HL-60 (cell line): ENCODE results near the gene FAM110A.

Source experiments
- DNase-seq, 2 experiments: peaks; one replicate each; pipeline ENCODE4 v3.0.0-alpha.2; 2010 to 2020; ENCODE audit warnings: low read depth in 1 of 2, low spot score in 1 of 2
- H3K27ac ChIP-seq: fragments of 250-450 bp; sonication (Bioruptor Pico); replicated peaks from 2 replicates; pipeline ENCODE4 v1.5.1; 2020; ENCODE audit warnings: mild to moderate bottlenecking, moderate library complexity
- H3K27me3 ChIP-seq: fragments of 250-450 bp; sonication (Bioruptor Pico); 2 replicates; pipeline ENCODE4 v1.5.1; 2021; ENCODE audit warnings: mild to moderate bottlenecking, moderate library complexity; ENCODE audit not compliant: insufficient read depth, poor library complexity, severe bottlenecking
- H3K4me3 ChIP-seq: replicated peaks from 2 replicates; pipeline ENCODE4 v1.5.1; 2011; ENCODE audit warnings: mild to moderate bottlenecking, control low read depth, low read length; ENCODE audit not compliant: insufficient read depth
- GABPA ChIP-seq: IDR thresholded peaks from 2 replicates; pipeline ENCODE4 v1.6.1; 2012; ENCODE audit warnings: low read depth
- POLR2AphosphoS5 ChIP-seq: IDR thresholded peaks from 2 replicates; pipeline ENCODE4 v1.6.1; 2012; ENCODE audit warnings: low read depth
- REST ChIP-seq: IDR thresholded peaks from 2 replicates; pipeline ENCODE4 v1.6.1; 2012; ENCODE audit warnings: low read depth; ENCODE audit not compliant: insufficient replicate concordance
- SPI1 ChIP-seq: IDR thresholded peaks from 2 replicates; pipeline ENCODE4 v1.6.1; 2012; ENCODE audit warnings: low read depth, mild to moderate bottlenecking, borderline replicate concordance
- TF ChIP-seq, protein P1 (sequence below): IDR thresholded peaks from one replicate; pipeline ENCODE4 v1.5.1; 2011; ENCODE audit warnings: low read length, control low read depth, inconsistent platforms; ENCODE audit not compliant: insufficient read depth

FAM110A gene

DNA sequence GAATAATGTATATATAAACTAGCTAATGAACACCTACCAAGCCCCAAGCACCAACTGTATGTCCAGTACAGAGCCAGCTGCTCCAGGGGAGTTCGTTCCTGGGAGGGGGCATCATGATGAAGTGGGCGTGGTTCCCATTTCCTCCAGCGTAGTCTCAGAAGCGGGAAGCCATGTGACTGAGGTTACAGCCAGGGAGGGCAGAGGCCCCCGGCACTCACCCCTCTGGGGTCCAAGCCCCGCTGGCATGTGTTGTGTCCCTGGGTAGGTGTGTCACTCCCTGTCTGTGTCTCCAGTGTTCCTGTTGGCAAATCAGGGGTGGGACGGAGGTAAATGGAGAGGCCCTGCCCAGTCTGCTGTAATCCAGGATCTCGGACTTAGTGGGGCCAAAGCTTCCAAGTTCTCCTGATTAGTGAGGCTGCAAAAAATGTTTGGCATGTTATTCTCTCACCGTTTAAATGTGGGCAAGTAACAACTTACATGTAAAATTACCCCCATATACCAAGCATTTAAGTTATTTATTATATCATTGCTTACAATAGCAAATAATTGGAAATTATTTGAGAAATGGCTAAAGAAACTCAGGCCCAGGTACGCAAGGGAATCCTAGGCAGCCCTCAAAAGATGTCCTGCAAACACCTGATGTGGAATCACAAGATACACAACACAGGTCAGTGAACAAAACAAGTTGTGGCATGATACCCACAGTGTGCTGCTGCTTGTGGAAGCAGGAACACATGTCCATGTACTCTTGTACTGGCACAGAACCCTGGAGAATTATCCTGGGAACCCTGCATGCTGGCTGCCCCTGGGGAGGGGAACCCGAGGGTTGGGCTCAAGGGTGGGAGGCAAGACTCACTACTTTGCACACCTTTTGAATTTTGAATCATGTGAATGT, 22.2 kb downstream of the FAM110A start:
- TF ChIP-seq SPI1: no peak
- TF ChIP-seq POLR2AphosphoS5: no peak
- TF ChIP-seq GABPA: no peak
- no peak for TF ChIP-seq REST
- TF ChIP-seq, protein P1, sequence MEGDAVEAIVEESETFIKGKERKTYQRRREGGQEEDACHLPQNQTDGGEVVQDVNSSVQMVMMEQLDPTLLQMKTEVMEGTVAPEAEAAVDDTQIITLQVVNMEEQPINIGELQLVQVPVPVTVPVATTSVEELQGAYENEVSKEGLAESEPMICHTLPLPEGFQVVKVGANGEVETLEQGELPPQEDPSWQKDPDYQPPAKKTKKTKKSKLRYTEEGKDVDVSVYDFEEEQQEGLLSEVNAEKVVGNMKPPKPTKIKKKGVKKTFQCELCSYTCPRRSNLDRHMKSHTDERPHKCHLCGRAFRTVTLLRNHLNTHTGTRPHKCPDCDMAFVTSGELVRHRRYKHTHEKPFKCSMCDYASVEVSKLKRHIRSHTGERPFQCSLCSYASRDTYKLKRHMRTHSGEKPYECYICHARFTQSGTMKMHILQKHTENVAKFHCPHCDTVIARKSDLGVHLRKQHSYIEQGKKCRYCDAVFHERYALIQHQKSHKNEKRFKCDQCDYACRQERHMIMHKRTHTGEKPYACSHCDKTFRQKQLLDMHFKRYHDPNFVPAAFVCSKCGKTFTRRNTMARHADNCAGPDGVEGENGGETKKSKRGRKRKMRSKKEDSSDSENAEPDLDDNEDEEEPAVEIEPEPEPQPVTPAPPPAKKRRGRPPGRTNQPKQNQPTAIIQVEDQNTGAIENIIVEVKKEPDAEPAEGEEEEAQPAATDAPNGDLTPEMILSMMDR: no peak
- H3K27ac ChIP-seq: no peak overlapping the region
- DNase-seq: no peak

GRCh38 chr20:856361-856775, 22.9 kb downstream of the FAM110A start:
- no peaks in the 10 kb centered on the region for H3K27me3 ChIP-seq
- no peak overlapping the region for H3K27ac ChIP-seq
- no peak overlapping the region for H3K4me3 ChIP-seq
- TF ChIP-seq REST (no peak), POLR2AphosphoS5 (no peak), GABPA (no peak), SPI1 (no peak)
- TF ChIP-seq, protein P1: no peak
- no peak for DNase-seq

More for the DNA sequence above, 22.2 kb downstream of the FAM110A start:
- no peaks in the 10 kb centered on the region for H3K27me3 ChIP-seq
- no peak overlapping the region for H3K4me3 ChIP-seq

DNA sequence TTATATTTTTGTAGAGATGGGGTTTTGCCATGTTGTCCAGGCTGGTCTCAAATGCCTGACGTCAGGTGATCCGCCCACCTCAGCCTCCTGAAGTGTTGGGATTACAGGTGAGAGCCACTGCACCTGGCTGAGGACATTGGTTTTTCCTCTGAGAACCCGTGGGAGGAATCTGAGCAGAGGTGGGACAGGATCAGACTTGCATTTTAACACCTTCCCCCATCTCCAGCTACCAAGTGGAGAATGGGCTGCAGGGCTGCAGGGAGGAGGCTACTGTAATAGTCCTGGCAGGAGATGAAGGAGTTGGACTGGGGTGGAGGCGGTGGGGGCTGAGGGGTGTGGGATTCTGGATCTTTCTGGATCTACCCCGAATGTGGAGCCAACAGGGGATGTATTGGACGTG, 24.5 kb downstream of the FAM110A start:
- TF ChIP-seq, protein P1: no peak
- TF ChIP-seq GABPA: no peak
- TF ChIP-seq POLR2AphosphoS5: no peak
- TF ChIP-seq REST: no peak
- no peak for TF ChIP-seq SPI1
- no peak overlapping the region for H3K27ac ChIP-seq
- no peak overlapping the region for H3K4me3 ChIP-seq
- no peak for DNase-seq
- H3K27me3 ChIP-seq: no peaks in the 10 kb centered on the region
